Progenitor cell of endocrine pancreas (in vitro differentiated cells): ENCODE data around the gene MPND. TPM values are rescaled to one million over a fixed set of nuclear protein-coding genes. Genes with fewer than 3 reads are reported as not detected.

Experiments used
- DNase-seq: peaks from one replicate; pipeline ENCODE4 v3.0.0; 2021; ENCODE audit warnings: low spot score; ENCODE audit not compliant: unreplicated experiment
- H3K27ac Mint-ChIP-seq: 2 replicates; pipeline ENCODE4 v1.8.0; 2021; ENCODE audit warnings: mild to moderate bottlenecking, moderate library complexity, mixed read lengths
- H3K27me3 Mint-ChIP-seq: 2 replicates; pipeline ENCODE4 v1.8.0; 2021; ENCODE audit warnings: mixed read lengths
- H3K36me3 Mint-ChIP-seq: 2 replicates; pipeline ENCODE4 v1.8.0; 2022; ENCODE audit warnings: mixed read lengths; ENCODE audit not compliant: insufficient read depth
- H3K4me1 Mint-ChIP-seq: 2 replicates; pipeline ENCODE4 v1.8.0; 2021; ENCODE audit warnings: low read depth, mixed read lengths
- H3K4me3 Mint-ChIP-seq: 2 replicates; pipeline ENCODE4 v1.8.0; 2021; ENCODE audit warnings: low read depth, mild to moderate bottlenecking, moderate library complexity, mixed read lengths
- H3K9me3 Mint-ChIP-seq: 2 replicates; pipeline ENCODE4 v1.8.0; 2021; ENCODE audit warnings: low read depth, mixed read lengths
- CTCF ChIP-seq: fragments of 200-600 bp; sonication (generic); IDR thresholded peaks from one replicate; pipeline ENCODE4 v1.5.0; 2021; ENCODE audit warnings: antibody characterized with exemption, mild to moderate bottlenecking; ENCODE audit not compliant: unreplicated experiment
- total RNA-seq: library from RNA; stranded (reverse); gene quantifications from 2 replicates; pipeline ENCODE4 v1.2.1, GENCODE V29; 2021

Gene MPND
- total RNA-seq, 1 donor from 2014 or later, result 62.2 TPM

- Mint-ChIP-seq H3K4me1 (peaks cover 22% of the 10 kb centered on the region), H3K9me3 (no peaks in the 10 kb centered on the region), H3K4me3 (peak overlapping the region; percentile 22), H3K27me3 (no peaks in the 10 kb centered on the region), H3K27ac (peak overlapping the region; percentile 97), H3K36me3 (peaks cover 3% of the 10 kb centered on the region)
- peak; percentile 59 for TF ChIP-seq CTCF
- peak; percentile 61 for DNase-seq
Observed at GRCh38 chr19:4375164-4376027, 32.0 kb downstream of the MPND start.

- Mint-ChIP-seq H3K9me3 (no peaks in the 10 kb centered on the region), H3K36me3 (peaks cover 2% of the 10 kb centered on the region), H3K4me3 (peak overlapping the region; percentile 22), H3K27me3 (no peaks in the 10 kb centered on the region), H3K4me1 (peaks cover 22% of the 10 kb centered on the region), H3K27ac (peak overlapping the region; percentile 97)
- DNase-seq, result no peak
- no peak for TF ChIP-seq CTCF
Observed at GRCh38 chr19:4376028-4376670, 32.8 kb downstream of the MPND start.

GRCh38 chr19:4376671-4376990 lies 33.3 kb downstream of the MPND start:
- peak overlapping the region; percentile 31 for H3K4me3 Mint-ChIP-seq
- H3K4me1 Mint-ChIP-seq, result peaks cover 22% of the 10 kb centered on the region
- TF ChIP-seq CTCF, result no peak
- no peaks in the 10 kb centered on the region for H3K27me3 Mint-ChIP-seq
- DNase-seq, result no peak
- peak overlapping the region; percentile 97 for H3K27ac Mint-ChIP-seq
- no peaks in the 10 kb centered on the region for H3K9me3 Mint-ChIP-seq
- peaks cover 2% of the 10 kb centered on the region for H3K36me3 Mint-ChIP-seq

GRCh38 chr19:4376991-4377781 lies 33.8 kb downstream of the MPND start:
- no peak for TF ChIP-seq CTCF
- no peak for DNase-seq
- Mint-ChIP-seq H3K4me3 (peak overlapping the region; percentile 31), H3K4me1 (peaks cover 22% of the 10 kb centered on the region), H3K9me3 (no peaks in the 10 kb centered on the region), H3K27me3 (no peaks in the 10 kb centered on the region), H3K27ac (peak overlapping the region; percentile 43), H3K36me3 (peaks cover 2% of the 10 kb centered on the region)

- Mint-ChIP-seq H3K27me3 (no peaks in the 10 kb centered on the region), H3K36me3 (peaks cover 2% of the 10 kb centered on the region), H3K4me1 (peaks cover 20% of the 10 kb centered on the region), H3K9me3 (no peaks in the 10 kb centered on the region), H3K27ac (no peak overlapping the region), H3K4me3 (no peak overlapping the region)
- no peak for DNase-seq
- no peak for TF ChIP-seq CTCF
Observed at GRCh38 chr19:4378886-4379285, 35.5 kb downstream of the MPND start.
